Neural progenitor cell (in vitro differentiated cells): Measurements from ENCODE around the gene WDR75.

Source experiments
- EZH2 ChIP-seq: fragments of 200-600 bp; sonication (generic); IDR thresholded peaks from 2 replicates; pipeline ENCODE4 v1.6.1; 2017; ENCODE audit warnings: antibody characterized with exemption, mild to moderate bottlenecking, moderate library complexity
- EZH2phosphoT487 ChIP-seq: fragments of 200-600 bp; sonication (generic); IDR thresholded peaks from 2 replicates; pipeline ENCODE4 v1.6.1; 2017; ENCODE audit warnings: antibody characterized with exemption
- TF ChIP-seq, protein P1 (sequence below): fragments of 200-600 bp; sonication (generic); IDR thresholded peaks from 2 replicates; pipeline ENCODE4 v1.5.1; 2017; ENCODE audit warnings: antibody characterized with exemption, mild to moderate bottlenecking

DNA sequence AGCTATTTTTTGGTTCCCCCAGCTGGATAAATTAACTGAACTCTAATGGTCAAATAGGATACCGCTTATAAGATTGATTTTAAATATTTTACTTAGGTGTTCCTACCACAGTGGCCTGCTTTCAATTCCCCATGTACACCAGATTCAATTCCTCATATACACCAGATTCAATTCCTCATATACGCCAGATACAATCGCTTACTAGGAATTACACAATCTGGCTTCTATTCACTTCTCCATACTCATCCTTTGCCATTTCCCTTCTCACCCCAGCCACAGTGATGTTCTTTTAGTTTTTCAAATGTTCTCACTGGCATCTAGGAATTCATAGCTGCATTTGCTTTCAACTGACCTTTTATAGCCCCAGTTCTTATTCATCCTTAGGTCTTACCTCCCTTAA, 72.8 kb downstream of the WDR75 start:
- TF ChIP-seq, protein P1, sequence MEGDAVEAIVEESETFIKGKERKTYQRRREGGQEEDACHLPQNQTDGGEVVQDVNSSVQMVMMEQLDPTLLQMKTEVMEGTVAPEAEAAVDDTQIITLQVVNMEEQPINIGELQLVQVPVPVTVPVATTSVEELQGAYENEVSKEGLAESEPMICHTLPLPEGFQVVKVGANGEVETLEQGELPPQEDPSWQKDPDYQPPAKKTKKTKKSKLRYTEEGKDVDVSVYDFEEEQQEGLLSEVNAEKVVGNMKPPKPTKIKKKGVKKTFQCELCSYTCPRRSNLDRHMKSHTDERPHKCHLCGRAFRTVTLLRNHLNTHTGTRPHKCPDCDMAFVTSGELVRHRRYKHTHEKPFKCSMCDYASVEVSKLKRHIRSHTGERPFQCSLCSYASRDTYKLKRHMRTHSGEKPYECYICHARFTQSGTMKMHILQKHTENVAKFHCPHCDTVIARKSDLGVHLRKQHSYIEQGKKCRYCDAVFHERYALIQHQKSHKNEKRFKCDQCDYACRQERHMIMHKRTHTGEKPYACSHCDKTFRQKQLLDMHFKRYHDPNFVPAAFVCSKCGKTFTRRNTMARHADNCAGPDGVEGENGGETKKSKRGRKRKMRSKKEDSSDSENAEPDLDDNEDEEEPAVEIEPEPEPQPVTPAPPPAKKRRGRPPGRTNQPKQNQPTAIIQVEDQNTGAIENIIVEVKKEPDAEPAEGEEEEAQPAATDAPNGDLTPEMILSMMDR, result no peak
- TF ChIP-seq EZH2 (no peak), EZH2phosphoT487 (no peak)
